ENCODE results near the gene KRT4.

- TF ChIP-seq CTCF (IDR thresholded peaks at IDR 0.05) (no peak), POLR2A (IDR thresholded peaks at IDR 0.05) (no peak)
Observed at GRCh38 chr12:52777566-52777965, 36.4 kb downstream of the KRT4 start.

Data from adrenal gland (tissue), 5 donors.